GM19099 (cell line): Measurements from ENCODE around the gene ATG4B.

ENCODE experiments used
- POLR2A ChIP-seq: IDR thresholded peaks from 3 replicates; pipeline ENCODE4 v1.6.1; 2011; ENCODE audit warnings: low read depth; ENCODE audit not compliant: insufficient read length; ENCODE audit errors: extremely low read depth

Gene ATG4B

GRCh38 chr2:241668839-241669238, 31.3 kb downstream of the ATG4B start:
- no peak for TF ChIP-seq POLR2A

- TF ChIP-seq POLR2A = no peak
Measured at GRCh38 chr2:241670333-241671110, 33.0 kb downstream of the ATG4B start.

GRCh38 chr2:241671457-241672240, 34.2 kb downstream of the ATG4B start:
- no peak for TF ChIP-seq POLR2A

GRCh38 chr2:241672243-241673188, 35.0 kb downstream of the ATG4B start:
- TF ChIP-seq POLR2A = no peak

GRCh38 chr2:241673189-241673663, 35.7 kb downstream of the ATG4B start:
- no peak for TF ChIP-seq POLR2A

- no peak for TF ChIP-seq POLR2A
Measured at GRCh38 chr2:241673797-241674725, 36.6 kb downstream of the ATG4B start.

- TF ChIP-seq POLR2A = no peak
Measured at GRCh38 chr2:241675885-241676284, 38.4 kb downstream of the ATG4B start.

- no peak for TF ChIP-seq POLR2A
Measured at GRCh38 chr2:241676665-241677064, 39.2 kb downstream of the ATG4B start.

GRCh38 chr2:241677392-241677791, 39.9 kb downstream of the ATG4B start:
- no peak for TF ChIP-seq POLR2A

- TF ChIP-seq POLR2A = no peak
Measured at GRCh38 chr2:241678307-241678706, 40.8 kb downstream of the ATG4B start.

GRCh38 chr2:241678784-241679540, 41.5 kb downstream of the ATG4B start:
- no peak for TF ChIP-seq POLR2A

GRCh38 chr2:241680044-241680443, 42.6 kb downstream of the ATG4B start:
- TF ChIP-seq POLR2A = no peak
